HepG2 (cell line): Measurements from ENCODE around the gene PLXNB2. TPM values are rescaled to one million over a fixed set of nuclear protein-coding genes. Genes with fewer than 3 reads are reported as not detected.

ENCODE experiments used
- AGO1 ChIP-seq: fragments of 200-400 bp; formaldehyde crosslinking; IDR thresholded peaks from 2 replicates; pipeline ENCODE4 v1.6.1; 2017; ENCODE audit warnings: mild to moderate bottlenecking, low read depth, low read length, moderate library complexity; ENCODE audit not compliant: poor library complexity, severe bottlenecking
- ATF7 ChIP-seq, 2 experiments: fragments of 450-650 bp in 1 of 2; sonication (generic) in 1 of 2; formaldehyde crosslinking in 1 of 2; IDR thresholded peaks; 2 replicates each; pipeline versions ENCODE4 v1.4.0 to v1.6.1; 2016 to 2020; ENCODE audit warnings: antibody characterized with exemption in 1 of 2, mild to moderate bottlenecking in 1 of 2, missing genetic modification reagents in 1 of 2
- CCAR2 ChIP-seq: fragments of 200-400 bp; formaldehyde crosslinking; optimal IDR thresholded peaks from 2 replicates; pipeline ENCODE3; 2018; ENCODE audit warnings: low read depth, mild to moderate bottlenecking, low read length, moderate library complexity
- ESRRA ChIP-seq: sonication (generic); formaldehyde crosslinking; IDR thresholded peaks from 2 replicates; pipeline ENCODE4 v1.5.1; 2020; ENCODE audit warnings: mild to moderate bottlenecking, low read depth, missing genetic modification reagents
- GMEB2 ChIP-seq: IDR thresholded peaks from 2 replicates; pipeline ENCODE4 v1.6.1; 2016; ENCODE audit warnings: missing biosample characterization, missing genetic modification reagents, low read depth
- ISX ChIP-seq: sonication (generic); formaldehyde crosslinking; conservative IDR thresholded peaks from 2 replicates; pipeline ENCODE4 v1.5.0; 2020; ENCODE audit warnings: missing genetic modification reagents
- MED1 ChIP-seq: sonication (generic); formaldehyde crosslinking; IDR thresholded peaks from 2 replicates; pipeline ENCODE4 v1.4.0; 2020; ENCODE audit warnings: missing genetic modification reagents
- NFE2L1 ChIP-seq: sonication (generic); formaldehyde crosslinking; IDR thresholded peaks from 2 replicates; pipeline ENCODE4 v1.4.0; 2020; ENCODE audit warnings: missing genetic modification reagents, mild to moderate bottlenecking, borderline replicate concordance
- PHB2 ChIP-seq: fragments of 450-650 bp; IDR thresholded peaks from 2 replicates; pipeline ENCODE4 v1.6.1; 2018; ENCODE audit not compliant: partially characterized antibody
- PHF21A ChIP-seq: sonication (generic); formaldehyde crosslinking; IDR thresholded peaks from 2 replicates; pipeline ENCODE4 v1.5.0; 2020; ENCODE audit warnings: mild to moderate bottlenecking, missing genetic modification reagents
- RBM22 ChIP-seq: fragments of 200-400 bp; formaldehyde crosslinking; optimal IDR thresholded peaks from 2 replicates; pipeline ENCODE3; 2017; ENCODE audit warnings: mild to moderate bottlenecking, low read length, moderate library complexity
- RFX3 ChIP-seq: IDR thresholded peaks from 2 replicates; pipeline ENCODE4 v1.6.1; 2016; ENCODE audit warnings: missing biosample characterization, missing genetic modification reagents
- SNRNP70 ChIP-seq: fragments of 200-400 bp; formaldehyde crosslinking; IDR thresholded peaks from 2 replicates; pipeline ENCODE4 v1.6.1; 2017; ENCODE audit warnings: mild to moderate bottlenecking, low read depth, low read length, moderate library complexity
- SP140L ChIP-seq: sonication (generic); formaldehyde crosslinking; IDR thresholded peaks from 2 replicates; pipeline ENCODE4 v1.4.0; 2020; ENCODE audit warnings: missing genetic modification reagents, borderline replicate concordance
- TP53 ChIP-seq: sonication (generic); formaldehyde crosslinking; conservative IDR thresholded peaks from 2 replicates; pipeline ENCODE4 v1.4.0; 2020; ENCODE audit warnings: missing genetic modification reagents
- UBTF ChIP-seq: sonication (generic); formaldehyde crosslinking; IDR thresholded peaks from 2 replicates; pipeline ENCODE4 v1.4.0; 2020; ENCODE audit warnings: mild to moderate bottlenecking, missing genetic modification reagents
- ZBTB49 ChIP-seq: sonication (generic); formaldehyde crosslinking; IDR thresholded peaks from 2 replicates; pipeline ENCODE4 v1.4.0; 2020; ENCODE audit warnings: missing genetic modification reagents, borderline replicate concordance
- ZNF282 ChIP-seq: fragments of 450-650 bp; IDR thresholded peaks from 2 replicates; pipeline ENCODE4 v1.6.1; 2018; ENCODE audit not compliant: partially characterized antibody
- ZNF331 ChIP-seq: sonication (generic); formaldehyde crosslinking; IDR thresholded peaks from 2 replicates; pipeline ENCODE4 v1.4.0; 2020; ENCODE audit warnings: missing genetic modification reagents
- ZNF337 ChIP-seq: sonication (generic); formaldehyde crosslinking; IDR thresholded peaks from 2 replicates; pipeline ENCODE4 v1.5.1; 2020; ENCODE audit warnings: missing genetic modification reagents, low read depth, mild to moderate bottlenecking, borderline replicate concordance
- ZNF33A ChIP-seq: sonication (generic); formaldehyde crosslinking; IDR thresholded peaks from 2 replicates; pipeline ENCODE4 v1.5.1; 2020; ENCODE audit warnings: missing genetic modification reagents, mild to moderate bottlenecking, moderate library complexity, borderline replicate concordance
- ZNF431 ChIP-seq: sonication (generic); formaldehyde crosslinking; IDR thresholded peaks from 2 replicates; pipeline ENCODE4 v1.9.0; 2022; ENCODE audit warnings: missing genetic modification reagents, low read depth, mild to moderate bottlenecking, borderline replicate concordance
- ZNF572 ChIP-seq: sonication (generic); formaldehyde crosslinking; IDR thresholded peaks from 2 replicates; pipeline ENCODE4 v1.5.1; 2020; ENCODE audit warnings: mild to moderate bottlenecking, missing genetic modification reagents
- ZNF605 ChIP-seq: sonication (generic); formaldehyde crosslinking; IDR thresholded peaks from 2 replicates; pipeline ENCODE4 v1.8.0; 2022; ENCODE audit warnings: mild to moderate bottlenecking, missing genetic modification reagents
- polyA plus RNA-seq, 8 experiments: library from polyadenylated mRNA; depleted of rRNA in 3 of 8; stranded (reverse) in 7 of 8; unstranded in 1 of 8; fragments of >200 nt; fragmentation: Illumina TruSeq in 4 of 8; extraction: Trizol in 4 of 8; gene quantifications; 2 replicates each; pipeline versions ENCODE4 v1.2.1 to v1.2.3, GENCODE V29; 2011 to 2016; ENCODE audit warnings: low read depth in 4 of 8, missing spikeins in 1 of 8, mixed read lengths in 1 of 8; ENCODE audit not compliant: insufficient read depth in 1 of 8
- total RNA-seq, 5 experiments: library from RNA; depleted of rRNA; stranded (reverse); fragments of >200 nt; fragmentation: Illumina TruSeq; extraction: Trizol; gene quantifications; 2 replicates each; pipeline ENCODE4 v1.2.3, GENCODE V29; 2016; ENCODE audit warnings: low read depth in 1 of 5

PLXNB2 gene
- total and polyA plus RNA-seq, 2 of the 13 experiments (the other 11 are each of a cell fraction or from before 2014, with no cell fraction given): 32.6 to 68.9 TPM

- no peak for TF ChIP-seq ATF7 (IDR thresholded peaks at IDR 0.05)
- TF ChIP-seq ATF7 (CRISPR knock-in tag; IDR thresholded peaks at IDR 0.05): no peak
- no peak for TF ChIP-seq GMEB2 (CRISPR knock-in tag)
- no peak for TF ChIP-seq ZNF33A (CRISPR knock-in tag)
- TF ChIP-seq NFE2L1: no peak
- TF ChIP-seq ESRRA (CRISPR knock-in tag): no peak; the same call in 1 of the 2 replicates
- TF ChIP-seq ZNF572 (CRISPR knock-in tag): 0 out of 2 replicates have a peak, but pooled peaks have one; percentile 75
- peak; percentile 48; the same call in 1 of the 2 replicates for TF ChIP-seq MED1
- no peak for TF ChIP-seq ZNF282
- TF ChIP-seq AGO1: peak; percentile 97
- TF ChIP-seq UBTF (CRISPR knock-in tag): peak; percentile 84
- TF ChIP-seq RBM22: no peak
- peak; percentile 8; the same call in 1 of the 2 replicates for TF ChIP-seq ZNF331 (CRISPR knock-in tag)
- TF ChIP-seq PHB2: no peak
- TF ChIP-seq ZBTB49 (CRISPR knock-in tag): no peak
- TF ChIP-seq ZNF337: no peak
- TF ChIP-seq ZNF431: no peak
- no peak for TF ChIP-seq ZNF605 (CRISPR knock-in tag)
- no peak for TF ChIP-seq SP140L (CRISPR knock-in tag)
- no peak for TF ChIP-seq CCAR2
- TF ChIP-seq SNRNP70: no peak
- TF ChIP-seq PHF21A (CRISPR knock-in tag): no peak
- TF ChIP-seq ISX: no peak
- no peak for TF ChIP-seq TP53 (CRISPR knock-in tag)
- no peak for TF ChIP-seq RFX3 (CRISPR knock-in tag)
These were observed 56.6 kb downstream of the PLXNB2 start, which contains the start of gene HDAC10 (continued) for GRCh38 chr22:50250555-50251476.
